Hepatocyte (in vitro differentiated cells): ENCODE results near the gene PCDH10. TPM values are rescaled to one million over a fixed set of nuclear protein-coding genes. Genes with fewer than 3 reads are reported as not detected.

Experiments used
- DNase-seq: peaks from one replicate; pipeline ENCODE4 v3.0.0-alpha.2; 2016; ENCODE audit warnings: low spot score
- H2AFZ ChIP-seq: fragments of 200-600 bp; sonication (generic); 2 replicates; pipeline ENCODE4 v1.6.0; 2016; ENCODE audit warnings: antibody characterized with exemption, mild to moderate bottlenecking
- H3K27ac ChIP-seq: fragments of 200-600 bp; sonication (generic); 2 replicates; pipeline ENCODE4 v1.5.1; 2016; ENCODE audit warnings: mild to moderate bottlenecking
- H3K27me3 ChIP-seq: fragments of 200-600 bp; sonication (generic); 2 replicates; pipeline ENCODE4 v1.6.1; 2016
- H3K36me3 ChIP-seq: fragments of 200-600 bp; sonication (generic); replicated peaks from 2 replicates; pipeline ENCODE4 v1.5.1; 2016; ENCODE audit warnings: low read depth; ENCODE audit not compliant: insufficient read depth
- H3K4me1 ChIP-seq: fragments of 200-600 bp; sonication (generic); 2 replicates; pipeline ENCODE4 v1.5.1; 2016; ENCODE audit warnings: mild to moderate bottlenecking, moderate library complexity; ENCODE audit not compliant: insufficient read depth
- H3K4me2 ChIP-seq: fragments of 200-600 bp; sonication (generic); 2 replicates; pipeline ENCODE4 v1.6.0; 2016
- H3K4me3 ChIP-seq: fragments of 200-600 bp; sonication (generic); 2 replicates; pipeline ENCODE4 v1.5.1; 2016; ENCODE audit warnings: mild to moderate bottlenecking
- H3K79me2 ChIP-seq: fragments of 200-600 bp; sonication (generic); 2 replicates; pipeline ENCODE4 v1.6.0; 2017; ENCODE audit warnings: mild to moderate bottlenecking
- H3K9me2 ChIP-seq: fragments of 200-600 bp; sonication (generic); replicated peaks from 2 replicates; pipeline ENCODE4 v1.6.0; 2017; ENCODE audit warnings: mild to moderate bottlenecking; ENCODE audit not compliant: insufficient read depth
- H3K9me3 ChIP-seq: fragments of 200-600 bp; sonication (generic); 2 replicates; pipeline ENCODE4 v1.5.1; 2016; ENCODE audit warnings: low read depth, mild to moderate bottlenecking
- H4K20me1 ChIP-seq: fragments of 200-600 bp; sonication (generic); 2 replicates; pipeline ENCODE4 v1.6.0; 2016; ENCODE audit warnings: mild to moderate bottlenecking; ENCODE audit not compliant: insufficient read depth, poor library complexity, severe bottlenecking
- CTCF ChIP-seq: fragments of 200-600 bp; sonication (generic); IDR thresholded peaks from 2 replicates; pipeline ENCODE4 v1.5.1; 2016; ENCODE audit warnings: antibody characterized with exemption, mild to moderate bottlenecking; ENCODE audit not compliant: poor library complexity
- EZH2 ChIP-seq: fragments of 200-600 bp; sonication (generic); IDR thresholded peaks from 2 replicates; pipeline ENCODE4 v1.6.1; 2016; ENCODE audit warnings: antibody characterized with exemption, mild to moderate bottlenecking, borderline replicate concordance
- EZH2phosphoT487 ChIP-seq: fragments of 200-600 bp; sonication (generic); IDR thresholded peaks from one replicate; pipeline ENCODE4 v1.6.1; 2018; ENCODE audit warnings: antibody characterized with exemption, mild to moderate bottlenecking, low read depth, moderate library complexity; ENCODE audit not compliant: unreplicated experiment, severe bottlenecking
- WGBS: methylation state at CpG from one replicate; pipeline ENCODE4 v1.1.6; 2016; ENCODE audit warnings: low lambda C conversion rate; ENCODE audit errors: missing lambda C conversion rate; 5-methylcytosine and 5-hydroxymethylcytosine counted together
- polyA plus RNA-seq: library from polyadenylated mRNA; unstranded; fragments of >200 nt; fragmentation: Nextera tagmentation; extraction: Ambion mirVana; gene quantifications from 2 replicates; pipeline ENCODE4 v1.2.1, GENCODE V29; 2016
- total RNA-seq: library from RNA; depleted of rRNA; stranded (reverse); fragments of >200 nt; gene quantifications from 2 replicates; pipeline ENCODE4 v1.2.3, GENCODE V29; 2014

The PCDH10 gene
- total and polyA plus RNA-seq, 2 experiments from 2014 or later = 16.7 to 24.1 TPM

DNA sequence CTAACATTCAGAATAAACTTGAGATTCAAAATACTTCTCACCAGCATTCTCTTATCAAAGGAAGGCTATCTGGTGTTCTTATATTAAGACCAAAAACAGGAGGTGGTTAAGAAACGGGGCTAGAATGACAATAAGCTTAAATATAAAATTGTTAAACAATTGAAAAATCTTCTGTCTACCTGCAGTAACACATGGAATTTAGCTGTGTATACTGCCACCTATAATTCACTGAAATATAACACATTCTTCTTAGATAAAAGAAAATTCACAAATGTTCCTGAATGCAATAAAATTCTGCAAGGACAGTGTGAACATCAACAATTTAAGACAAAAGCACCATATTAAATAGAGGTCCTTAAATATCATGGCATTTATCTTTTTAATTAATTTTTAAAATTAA lies 11.5 kb upstream of the PCDH10 start:
- Histone ChIP-seq H3K4me2 (no peak overlapping the region), H3K4me1 (no peaks in the 10 kb centered on the region), H4K20me1 (no peaks in the 10 kb centered on the region), H2AFZ (no peak overlapping the region), H3K27me3 (no peaks in the 10 kb centered on the region), H3K9me2 (no peaks in the 10 kb centered on the region), H3K79me2 (no peaks in the 10 kb centered on the region), H3K4me3 (no peak overlapping the region), H3K9me3 (no peaks in the 10 kb centered on the region), H3K27ac (no peak overlapping the region), H3K36me3 (no peaks in the 10 kb centered on the region)
- TF ChIP-seq CTCF = peak; percentile 14
- no peak for TF ChIP-seq EZH2phosphoT487
- no peak for DNase-seq
- WGBS = 83% methylated on average over 1 of the region's 1 CpG

DNA sequence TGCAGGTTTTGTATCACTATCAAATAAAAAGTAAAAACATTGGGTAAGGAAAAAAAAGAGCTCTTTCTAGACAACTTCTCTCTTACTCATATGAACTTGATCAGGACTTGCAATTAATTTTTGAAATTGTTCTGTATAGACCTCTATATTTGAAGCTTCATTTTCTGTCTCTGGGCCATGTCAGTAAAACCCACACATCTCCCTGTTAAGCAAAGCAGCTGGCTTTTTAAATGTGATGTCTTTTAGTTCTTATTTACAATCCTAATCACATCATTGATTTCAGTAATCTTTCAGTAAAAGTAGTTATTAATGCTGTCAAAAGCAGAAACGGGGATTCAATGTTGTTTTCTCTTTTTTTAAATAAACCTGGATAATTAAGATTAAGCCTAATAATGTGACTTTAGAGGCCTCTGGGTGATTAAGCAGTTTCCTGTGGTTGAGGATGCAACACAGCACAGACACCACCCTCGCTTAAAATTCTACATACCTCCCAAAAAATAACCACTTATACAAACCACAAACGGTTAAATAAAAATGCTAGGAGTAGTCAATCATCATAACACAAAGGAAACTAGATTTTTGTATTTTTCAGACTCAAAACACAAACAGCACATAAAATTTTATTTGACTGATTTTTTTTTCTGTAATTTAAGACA lies 5.2 kb upstream of the PCDH10 start:
- no peak overlapping the region for H3K4me3 ChIP-seq
- H3K27ac ChIP-seq = no peak overlapping the region
- DNase-seq = no peak
- H3K9me2 ChIP-seq = no peaks in the 10 kb centered on the region
- no peaks in the 10 kb centered on the region for H3K4me1 ChIP-seq
- no peaks in the 10 kb centered on the region for H3K36me3 ChIP-seq
- no peak overlapping the region for H2AFZ ChIP-seq
- H4K20me1 ChIP-seq = no peaks in the 10 kb centered on the region
- 61% methylated on average over 3 of the region's 3 CpGs for WGBS
- no peak overlapping the region for H3K4me2 ChIP-seq
- H3K79me2 ChIP-seq = no peaks in the 10 kb centered on the region
- H3K9me3 ChIP-seq = no peaks in the 10 kb centered on the region
- TF ChIP-seq EZH2 (no peak), CTCF (no peak)
- H3K27me3 ChIP-seq = peaks cover 29% of the 10 kb centered on the region

DNA sequence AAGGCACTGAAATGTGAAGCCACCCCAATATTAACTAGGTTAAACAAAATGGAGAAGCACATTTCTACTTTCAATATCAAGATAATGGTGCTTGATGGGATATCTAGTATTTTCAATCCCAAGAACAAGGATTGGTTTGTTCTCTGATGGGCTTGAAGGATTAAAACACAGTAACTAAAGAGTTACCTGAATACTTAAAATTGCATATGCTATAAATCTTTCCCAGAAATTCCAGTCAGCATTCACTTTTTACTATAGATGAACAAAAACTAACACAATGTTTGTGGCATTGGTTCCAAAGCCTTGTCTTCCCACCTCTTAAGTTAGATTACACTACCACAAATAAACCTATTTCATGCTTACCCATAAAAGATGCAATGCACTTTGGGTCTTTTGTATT lies 3.9 kb upstream of the PCDH10 start:
- no peaks in the 10 kb centered on the region for H4K20me1 ChIP-seq
- peaks cover 8% of the 10 kb centered on the region for H3K79me2 ChIP-seq
- no peak overlapping the region for H3K4me2 ChIP-seq
- H3K9me3 ChIP-seq = no peaks in the 10 kb centered on the region
- H2AFZ ChIP-seq = no peak overlapping the region
- no peak overlapping the region for H3K27ac ChIP-seq
- no peaks in the 10 kb centered on the region for H3K4me1 ChIP-seq
- H3K27me3 ChIP-seq = peaks cover 39% of the 10 kb centered on the region
- no peak overlapping the region for H3K4me3 ChIP-seq
- TF ChIP-seq EZH2phosphoT487 (no peak), CTCF (no peak)
- H3K9me2 ChIP-seq = no peaks in the 10 kb centered on the region
- no peaks in the 10 kb centered on the region for H3K36me3 ChIP-seq
- DNase-seq = no peak
